ENCODE measurements around the gene PHOX2A.

The PHOX2A gene

GRCh38 chr11:72233056-72233772 lies 10.8 kb downstream of the PHOX2A start:
- DNase-seq, result no peak

DNA sequence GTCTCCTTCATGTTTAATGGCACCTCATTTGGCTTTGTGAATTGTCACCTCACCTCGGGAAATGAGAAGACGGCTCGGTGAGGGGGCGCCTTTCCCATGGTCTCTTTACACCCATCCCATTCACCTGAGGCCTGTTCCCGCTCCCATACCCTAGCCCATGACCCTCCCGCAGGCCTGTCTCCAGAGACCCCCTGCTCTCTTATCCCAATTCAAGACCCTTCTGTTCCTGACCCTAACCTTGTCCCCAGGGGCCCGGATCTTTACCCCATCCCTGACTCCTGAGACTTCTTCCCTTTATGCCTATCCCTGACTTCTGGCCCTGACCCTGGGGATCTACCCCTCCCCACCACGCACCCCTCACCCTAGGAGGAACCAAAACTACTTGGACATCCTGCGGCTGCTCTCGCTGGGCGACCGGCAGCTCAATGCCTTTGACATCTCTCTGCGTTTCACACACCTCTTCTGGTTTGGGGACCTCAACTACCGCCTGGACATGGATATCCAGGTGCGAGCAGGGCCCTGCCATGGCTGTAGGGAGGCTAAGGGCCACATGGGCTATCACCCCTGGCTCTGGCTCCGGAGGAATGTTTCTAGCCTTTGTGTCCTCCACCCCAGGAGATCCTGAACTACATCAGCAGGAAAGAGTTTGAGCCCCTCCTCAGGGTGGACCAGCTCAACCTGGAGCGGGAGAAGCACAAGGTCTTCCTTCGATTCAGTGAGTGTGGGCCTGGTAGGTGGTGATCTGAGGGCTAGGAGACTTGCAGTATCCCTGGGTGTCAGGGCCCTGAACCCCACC lies 11.5 kb downstream of the PHOX2A start:
- DNase-seq, result no peak

DNA sequence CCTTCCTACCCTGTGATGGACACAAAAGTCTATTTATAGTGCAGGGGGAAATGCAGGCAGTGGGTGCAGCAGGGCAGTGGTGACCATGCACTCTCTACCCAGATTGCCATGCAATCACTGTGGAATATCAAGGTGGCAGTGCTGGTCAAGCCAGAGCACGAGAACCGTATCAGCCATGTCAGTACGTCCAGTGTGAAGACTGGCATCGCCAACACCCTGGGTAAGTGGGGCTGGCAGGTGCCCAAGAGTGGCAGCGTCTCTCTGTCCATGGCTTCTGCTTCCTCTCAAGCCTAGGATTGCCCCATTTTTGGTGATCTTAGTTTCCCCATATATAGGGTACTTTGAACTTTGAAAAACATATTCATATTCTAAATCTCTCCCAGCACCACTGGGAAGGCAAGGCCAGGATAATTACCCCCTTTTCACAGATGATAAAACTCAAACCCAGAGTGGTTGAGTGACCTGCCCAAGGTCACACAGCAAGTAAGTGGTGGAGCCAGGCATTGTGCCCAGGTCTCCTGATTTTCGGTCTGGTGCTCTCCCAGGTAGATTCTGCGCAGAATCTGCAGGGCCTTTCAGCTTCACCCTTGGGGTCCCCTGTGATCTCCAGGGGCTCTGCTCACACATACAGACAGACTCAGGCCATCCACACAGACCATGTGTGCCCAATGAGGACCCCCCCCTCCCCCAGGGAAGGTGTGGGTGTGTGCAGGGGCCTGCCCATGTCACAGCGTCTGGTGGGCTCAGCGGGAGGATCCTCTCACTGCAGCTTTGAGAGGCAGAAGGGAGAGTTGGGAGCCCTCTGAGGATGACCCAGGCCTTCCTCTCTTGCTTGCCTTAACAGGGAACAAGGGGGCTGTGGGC lies 12.3 kb downstream of the PHOX2A start:
- no peak for DNase-seq

DNA sequence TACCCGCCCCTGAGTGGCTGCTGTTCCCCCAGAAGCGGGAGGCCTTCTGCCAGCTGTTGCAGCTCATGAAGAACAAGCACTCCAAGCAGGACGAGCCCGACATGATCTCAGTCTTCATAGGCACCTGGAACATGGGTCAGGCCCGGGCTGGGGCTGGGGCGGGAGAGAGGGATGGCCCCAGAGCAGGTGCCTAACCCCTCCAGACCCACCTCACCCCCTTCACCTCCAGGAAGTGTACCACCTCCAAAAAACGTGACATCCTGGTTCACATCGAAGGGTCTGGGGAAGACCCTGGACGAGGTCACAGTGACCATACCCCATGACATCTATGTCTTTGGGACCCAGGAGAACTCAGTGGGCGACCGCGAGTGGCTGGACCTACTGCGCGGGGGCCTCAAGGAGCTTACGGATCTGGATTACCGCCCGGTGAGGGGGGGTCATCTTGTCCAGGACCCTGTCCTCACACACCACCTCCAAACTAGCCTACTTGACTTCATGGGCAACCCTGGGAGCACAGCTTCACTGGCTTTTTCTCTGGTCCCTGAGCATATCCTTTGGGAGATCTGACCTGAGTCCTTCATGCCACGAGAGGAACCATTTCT lies 13.1 kb downstream of the PHOX2A start:
- DNase-seq, result no peak

DNA sequence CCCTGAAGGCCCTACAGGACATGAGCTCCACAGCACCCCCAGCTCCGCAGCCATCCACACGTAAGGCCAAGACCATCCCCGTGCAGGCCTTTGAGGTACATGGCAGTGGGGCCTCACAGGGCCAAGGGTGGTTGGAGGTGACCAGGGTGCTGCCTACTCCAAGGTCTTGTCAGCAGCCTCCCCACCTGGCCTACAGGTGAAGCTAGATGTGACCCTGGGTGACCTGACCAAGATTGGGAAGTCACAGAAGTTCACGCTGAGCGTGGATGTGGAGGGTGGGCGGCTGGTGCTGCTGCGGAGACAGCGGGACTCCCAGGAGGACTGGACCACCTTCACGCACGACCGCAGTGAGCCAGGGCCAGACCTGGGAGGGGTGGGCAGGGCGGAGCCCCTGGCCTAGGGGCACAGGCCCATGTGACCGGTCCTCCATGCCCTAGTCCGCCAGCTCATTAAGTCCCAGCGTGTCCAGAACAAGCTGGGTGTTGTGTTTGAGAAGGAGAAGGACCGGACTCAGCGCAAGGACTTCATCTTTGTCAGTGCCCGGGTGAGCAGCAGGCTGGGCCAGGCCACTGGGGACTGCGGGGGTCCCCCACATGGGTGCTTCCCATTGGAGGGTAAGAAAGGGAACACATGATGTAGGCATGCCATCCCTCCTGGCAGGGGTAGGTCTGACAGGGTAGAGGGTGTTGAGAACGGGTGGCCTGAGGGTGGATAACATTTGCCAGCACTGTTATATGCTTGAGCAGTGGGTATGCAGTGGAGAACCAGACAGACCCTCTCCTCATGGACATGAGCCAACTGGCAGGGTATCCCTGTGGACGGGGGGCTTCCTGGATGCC lies 13.8 kb downstream of the PHOX2A start:
- DNase-seq, result no peak

DNA sequence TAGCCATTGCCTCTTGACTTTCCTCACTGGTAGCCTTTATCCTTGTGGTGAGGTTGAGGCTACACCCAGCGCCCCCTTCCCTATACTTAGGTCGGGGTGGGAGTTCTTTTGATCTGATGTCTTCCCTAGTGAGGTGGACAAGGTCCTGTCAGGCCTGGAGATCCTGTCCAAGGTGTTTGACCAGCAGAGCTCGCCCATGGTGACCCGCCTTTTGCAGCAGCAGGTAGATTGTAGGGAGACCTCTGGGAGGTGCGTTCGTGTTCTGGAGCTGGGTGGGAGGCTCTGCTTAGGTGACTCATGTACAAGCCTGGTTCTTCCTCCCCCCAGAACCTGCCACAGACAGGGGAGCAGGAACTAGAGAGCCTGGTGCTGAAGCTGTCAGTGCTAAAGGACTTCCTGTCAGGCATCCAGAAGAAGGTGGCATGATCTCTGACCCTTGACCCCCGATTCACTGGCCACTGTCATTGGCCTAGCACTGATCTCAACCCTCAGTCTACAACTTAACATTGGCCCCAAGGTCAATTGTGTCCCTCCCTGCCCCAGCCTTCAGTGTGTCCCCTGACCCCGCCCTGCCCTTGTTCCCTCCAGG lies 14.5 kb downstream of the PHOX2A start:
- DNase-seq, result no peak

DNA sequence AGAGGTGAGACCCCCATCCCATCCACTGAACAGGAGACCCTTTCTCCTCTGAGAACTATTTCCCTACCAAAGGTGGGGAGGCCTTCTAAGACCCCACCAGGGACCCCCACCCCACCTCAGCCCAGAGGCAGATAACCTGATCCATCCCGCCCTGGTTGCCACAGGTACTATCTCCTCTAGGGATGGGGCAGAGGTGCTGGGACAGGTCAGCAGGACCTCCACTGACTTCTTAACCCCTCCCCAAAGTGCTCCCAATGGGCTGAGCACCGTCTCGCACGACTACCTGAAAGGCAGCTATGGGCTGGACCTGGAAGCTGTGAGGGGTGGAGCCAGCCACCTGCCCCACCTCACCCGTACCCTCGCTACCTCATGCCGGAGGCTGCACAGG lies 15.1 kb downstream of the PHOX2A start:
- DNase-seq, result no peak

DNA sequence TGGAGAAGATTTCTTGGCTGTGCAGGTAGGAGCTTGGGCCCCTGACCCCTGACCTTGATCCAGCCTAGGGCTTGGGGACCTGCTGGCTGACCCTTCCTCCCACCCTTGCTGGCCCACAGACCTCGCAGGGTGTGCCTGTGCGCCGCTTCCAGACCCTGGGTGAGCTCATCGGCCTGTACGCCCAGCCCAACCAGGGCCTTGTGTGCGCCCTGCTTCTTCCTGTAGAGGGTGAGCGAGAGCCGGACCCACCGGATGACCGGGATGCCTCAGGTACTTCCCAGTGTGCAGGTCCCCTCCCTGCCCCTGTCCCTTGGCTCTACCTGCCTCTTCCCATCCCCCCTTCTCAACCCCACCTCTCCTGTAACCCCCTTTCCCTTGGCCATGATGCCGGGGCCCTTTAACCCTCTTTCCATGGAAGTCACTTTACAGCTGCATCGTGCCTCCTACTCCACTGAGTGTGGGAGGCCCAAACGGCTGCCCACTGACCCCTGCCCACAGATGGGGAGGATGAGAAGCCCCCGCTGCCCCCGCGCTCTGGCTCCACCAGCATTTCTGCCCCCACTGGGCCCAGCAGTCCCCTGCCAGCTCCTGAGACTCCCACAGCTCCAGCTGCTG lies 15.6 kb downstream of the PHOX2A start:
- DNase-seq, result no peak

DNA sequence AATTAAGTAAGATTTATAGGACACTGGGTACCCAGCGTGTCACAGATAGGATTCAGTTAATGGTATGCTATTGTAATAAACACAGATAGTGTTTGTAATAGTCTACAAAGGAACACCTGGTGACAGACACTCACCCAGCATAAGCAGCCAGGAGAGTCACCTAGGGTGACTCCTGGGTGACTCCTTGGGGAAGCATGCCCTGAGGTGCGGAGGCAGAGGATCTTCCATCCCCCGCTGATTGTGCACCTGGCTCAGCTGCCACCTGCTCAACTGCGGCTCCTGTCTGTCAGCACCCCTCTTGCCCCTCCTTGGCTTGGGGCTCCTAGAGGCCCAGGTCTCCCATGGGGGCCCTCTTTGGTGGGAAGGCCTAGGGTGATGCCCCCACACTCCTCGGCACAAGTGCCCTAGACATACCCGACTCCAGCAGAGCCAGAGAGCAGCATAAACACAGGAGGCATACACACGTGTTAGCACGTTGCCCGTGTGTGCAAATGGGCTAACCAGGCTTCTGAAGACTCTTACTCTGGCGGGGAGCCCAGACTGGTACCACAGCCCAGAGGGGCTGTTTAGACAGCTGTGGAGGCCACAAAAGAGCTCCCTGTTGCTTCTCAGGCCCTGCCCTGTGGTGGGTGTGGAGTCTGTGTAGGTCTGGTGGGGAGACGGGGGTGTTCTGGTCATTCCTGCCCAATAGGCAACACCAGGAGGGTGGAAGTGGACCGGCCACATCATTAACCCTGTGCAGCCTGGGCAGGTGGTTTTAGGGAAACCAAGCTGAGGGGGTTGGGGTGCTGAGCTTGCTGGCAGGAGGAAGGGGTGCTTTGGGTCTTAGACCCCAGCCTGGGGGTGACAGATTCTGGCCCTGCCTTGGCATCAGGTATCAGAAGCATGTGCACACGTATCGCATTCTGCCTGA lies 16.4 kb downstream of the PHOX2A start:
- no peak for DNase-seq

- DNase-seq, result no peak
These were observed 17.3 kb downstream of the PHOX2A start for GRCh38 chr11:72226701-72227100.

- DNase-seq, result no peak
These were observed 18.5 kb downstream of the PHOX2A start for GRCh38 chr11:72225411-72225951.

GRCh38 chr11:72224564-72225410 lies 19.2 kb downstream of the PHOX2A start, which contains the start of gene INPPL1:
Gene INPPL1 (plus strand): TSS chr11:72224767. CDS start chr11:72224985, 218 bp downstream.
- no peak for DNase-seq

- DNase-seq, result no peak
These were observed 20.1 kb downstream of the PHOX2A start for GRCh38 chr11:72223615-72224563.

DNA sequence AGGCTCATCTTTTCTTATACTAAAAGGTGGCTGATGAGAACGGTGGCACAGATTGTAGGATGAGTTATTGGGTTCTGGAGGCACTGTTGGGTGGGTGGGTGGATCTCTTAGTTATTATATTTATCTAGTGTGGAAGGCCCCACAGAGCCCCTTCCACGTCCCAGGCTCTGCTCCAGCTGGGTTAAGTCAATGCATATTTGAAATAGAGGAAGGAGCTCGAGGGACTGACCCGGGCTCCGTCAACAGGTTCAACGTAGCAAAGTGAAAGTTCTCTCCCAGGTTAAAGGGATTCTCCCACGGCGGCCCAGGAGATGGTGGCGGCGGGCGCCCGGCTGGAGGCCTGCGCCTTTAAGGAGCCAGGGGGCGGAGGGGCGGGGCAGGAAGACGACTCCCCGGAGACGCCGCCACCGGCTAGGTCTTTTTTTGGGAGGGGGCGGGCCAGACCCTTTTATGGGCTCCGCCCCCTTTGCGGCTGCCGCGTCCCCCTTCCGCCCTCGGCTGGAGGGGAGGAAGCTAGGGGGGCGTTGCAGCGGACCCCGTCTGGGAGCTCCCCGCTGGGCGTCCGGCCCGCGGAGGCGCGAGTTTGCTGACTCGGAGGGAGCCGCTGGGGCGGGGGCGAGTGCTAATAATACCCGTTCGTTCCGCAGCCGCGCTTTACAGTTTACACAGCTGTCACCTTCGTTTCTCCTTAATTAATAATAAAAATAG lies 20.9 kb downstream of the PHOX2A start:
- peak; percentile 86 for DNase-seq

DNA sequence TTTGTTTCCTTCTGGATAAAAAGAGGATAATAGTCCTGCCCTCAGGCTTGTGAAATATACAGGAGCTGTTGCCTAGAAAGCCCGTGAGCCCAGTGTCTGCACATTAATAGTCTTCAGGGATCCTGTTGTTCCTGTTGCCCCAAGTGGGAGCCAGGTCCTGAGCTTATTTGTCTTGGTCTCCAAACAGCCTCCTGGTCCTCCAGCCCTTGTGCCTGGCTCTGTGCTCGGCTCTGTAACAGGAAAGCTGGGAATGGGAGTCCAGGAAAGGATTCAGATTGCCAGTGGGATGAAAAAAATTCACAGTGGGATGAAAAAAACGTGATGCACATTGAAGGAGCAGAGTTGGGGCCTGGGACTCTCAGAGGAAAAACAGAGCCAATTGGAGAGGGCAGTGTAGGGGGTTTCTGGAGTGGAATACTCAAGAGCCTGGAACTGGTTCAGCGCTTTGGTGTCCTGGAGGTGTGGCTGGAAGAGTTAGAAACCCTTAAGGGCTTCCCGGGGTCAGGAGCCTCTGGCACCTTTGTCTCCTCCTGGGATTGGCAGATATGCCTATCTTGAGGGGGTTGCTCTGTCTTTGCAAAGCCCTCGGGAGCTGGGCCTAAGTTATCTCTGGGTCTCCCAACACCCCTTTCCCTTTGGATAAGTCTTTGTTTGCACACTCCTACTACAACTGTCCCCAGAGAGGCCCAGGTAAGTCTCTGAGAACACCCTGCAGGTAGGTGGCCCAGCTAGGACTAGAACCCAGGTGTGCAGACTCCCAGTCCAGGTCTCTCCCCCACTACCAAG lies 21.7 kb downstream of the PHOX2A start:
- no peak for DNase-seq

All from NCI-H1048 (cell line).